HuH-7 (cell line): ENCODE data around the gene PPP2R5A.
"Not testable (repeated sequence)": the region's sequence is repeated elsewhere in the genome, so short reads cannot be mapped to it uniquely, and the experiment has no call there.

Experiments used
- DNase-seq: peaks from one replicate; pipeline ENCODE4 v3.0.0; 2011; ENCODE audit warnings: low spot score

Gene PPP2R5A

DNA sequence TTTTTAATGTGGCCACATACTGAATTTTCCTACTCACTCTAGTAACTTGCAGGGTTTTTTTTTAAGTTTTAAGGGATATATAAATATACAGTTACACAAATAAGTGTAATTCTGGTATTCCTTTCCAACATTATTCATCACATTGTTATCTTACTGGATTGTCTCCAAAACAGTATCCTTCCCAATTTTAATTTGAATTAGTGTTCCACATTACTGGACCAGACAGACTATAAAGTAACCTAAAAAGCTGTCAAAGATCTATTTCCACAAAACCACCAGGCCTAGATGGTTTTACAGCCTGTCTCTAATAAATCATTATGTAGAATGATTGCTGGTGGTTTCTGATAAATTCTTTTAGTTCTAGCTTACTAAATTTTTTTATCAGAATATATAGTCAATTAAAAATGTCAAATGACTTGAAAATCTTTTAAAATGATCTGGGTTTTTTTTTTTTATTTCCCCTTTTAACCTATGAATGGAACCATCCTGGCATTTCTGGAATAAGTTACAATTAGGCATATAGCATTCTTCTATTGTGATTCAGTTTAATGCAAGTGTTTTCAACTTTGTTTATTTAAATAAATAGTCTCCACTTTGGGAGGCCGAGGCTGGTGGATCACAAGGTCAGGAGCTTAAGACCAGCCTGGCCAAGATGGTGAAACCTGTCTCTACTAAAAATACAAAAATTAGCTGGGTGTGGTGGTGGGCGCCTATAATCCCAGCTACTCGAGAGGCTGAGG, 70.2 kb downstream of the PPP2R5A start:
- no peak for DNase-seq

- no peak for DNase-seq
Observed at GRCh38 chr1:212359794-212360479, 74.7 kb downstream of the PPP2R5A start.

- no peak for DNase-seq
Observed at GRCh38 chr1:212364985-212365384, 79.8 kb downstream of the PPP2R5A start.

DNA sequence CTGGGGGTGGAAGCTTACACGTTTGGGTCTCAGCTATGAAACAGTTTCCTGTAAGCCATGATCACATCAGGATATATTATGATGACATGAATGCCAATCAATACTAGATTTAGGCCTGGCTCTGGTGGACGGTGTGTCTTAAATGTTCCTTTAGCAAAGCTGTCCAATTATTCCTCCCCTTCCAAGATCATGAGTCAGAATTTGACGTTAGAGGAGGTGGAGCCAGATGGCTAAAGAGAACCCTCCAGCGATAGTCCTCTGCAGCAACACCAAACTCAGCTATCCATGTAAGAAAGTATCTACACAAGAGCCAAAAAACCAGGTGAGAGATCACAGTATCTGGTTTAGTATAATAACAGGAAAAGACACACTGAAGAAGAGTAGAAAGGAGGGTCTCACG, 81.7 kb downstream of the PPP2R5A start:
- no peak for DNase-seq

- no peak for DNase-seq
Observed at GRCh38 chr1:212367474-212368072, 82.4 kb downstream of the PPP2R5A start.

DNA sequence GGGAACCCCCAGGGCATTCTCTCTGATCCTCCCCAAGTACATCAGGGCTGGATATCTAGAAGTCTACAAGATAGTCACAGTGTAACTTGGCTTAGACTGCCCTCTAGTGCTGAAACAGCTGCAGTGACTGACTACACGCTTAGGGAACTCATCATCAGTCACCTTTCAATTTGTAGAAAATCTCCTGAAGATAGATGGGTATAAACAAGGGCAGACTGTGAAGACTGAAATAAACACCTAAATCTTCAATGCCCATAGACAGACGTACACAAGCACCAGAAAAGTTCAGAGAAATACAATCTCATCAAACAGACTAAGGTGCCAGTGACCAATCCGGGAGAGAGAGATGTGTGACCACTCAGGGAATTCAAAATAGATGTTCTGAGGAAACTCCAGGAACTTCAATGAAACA, 82.9 kb downstream of the PPP2R5A start:
- peak; percentile 64 for DNase-seq

DNA sequence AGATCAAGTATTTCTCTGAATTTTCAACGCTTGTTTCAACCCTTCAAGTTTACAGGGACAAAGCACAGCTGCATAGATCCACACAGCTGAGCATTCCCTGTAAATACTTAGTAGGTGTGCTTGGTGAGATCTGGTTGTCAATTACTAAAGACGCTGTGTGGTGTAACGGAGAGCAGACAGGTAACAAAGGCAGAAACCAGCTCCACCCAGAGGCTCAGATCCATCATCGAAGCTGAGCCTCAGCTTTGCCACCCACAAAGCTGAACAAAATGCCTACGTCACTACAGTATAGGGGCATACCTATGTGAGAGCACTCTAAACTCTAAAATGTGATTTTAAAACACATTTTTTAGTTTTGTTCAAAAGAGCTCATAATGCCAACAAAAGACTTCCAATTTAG, 90.8 kb downstream of the PPP2R5A start:
- no peak for DNase-seq

DNA sequence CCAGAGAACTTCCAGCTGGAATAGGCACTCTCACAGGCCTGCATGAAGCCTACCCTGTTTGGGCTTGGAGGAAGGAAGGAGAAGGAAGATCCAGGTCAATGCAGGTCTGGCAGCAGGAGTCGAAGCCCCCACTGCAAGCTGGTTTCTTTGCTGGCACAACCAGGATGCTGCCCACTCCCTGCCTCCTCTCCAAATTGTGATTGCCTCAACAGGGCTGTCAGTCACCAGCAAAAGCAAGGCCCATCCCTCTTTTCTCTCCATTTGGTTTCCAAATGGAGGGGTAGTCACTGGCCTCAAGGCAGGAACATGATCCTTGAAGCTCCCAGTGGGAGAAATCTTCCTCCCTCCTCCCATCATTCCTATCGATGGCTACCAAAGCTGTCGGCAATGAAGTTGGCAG, 92.4 kb downstream of the PPP2R5A start:
- no peak for DNase-seq

- no peak for DNase-seq
Observed at GRCh38 chr1:212379366-212379765, 94.2 kb downstream of the PPP2R5A start.

GRCh38 chr1:212381397-212382035, 96.3 kb downstream of the PPP2R5A start:
- no peak for DNase-seq

- DNase-seq = no peak
Observed at GRCh38 chr1:212386029-212386428, 100.8 kb downstream of the PPP2R5A start.

DNA sequence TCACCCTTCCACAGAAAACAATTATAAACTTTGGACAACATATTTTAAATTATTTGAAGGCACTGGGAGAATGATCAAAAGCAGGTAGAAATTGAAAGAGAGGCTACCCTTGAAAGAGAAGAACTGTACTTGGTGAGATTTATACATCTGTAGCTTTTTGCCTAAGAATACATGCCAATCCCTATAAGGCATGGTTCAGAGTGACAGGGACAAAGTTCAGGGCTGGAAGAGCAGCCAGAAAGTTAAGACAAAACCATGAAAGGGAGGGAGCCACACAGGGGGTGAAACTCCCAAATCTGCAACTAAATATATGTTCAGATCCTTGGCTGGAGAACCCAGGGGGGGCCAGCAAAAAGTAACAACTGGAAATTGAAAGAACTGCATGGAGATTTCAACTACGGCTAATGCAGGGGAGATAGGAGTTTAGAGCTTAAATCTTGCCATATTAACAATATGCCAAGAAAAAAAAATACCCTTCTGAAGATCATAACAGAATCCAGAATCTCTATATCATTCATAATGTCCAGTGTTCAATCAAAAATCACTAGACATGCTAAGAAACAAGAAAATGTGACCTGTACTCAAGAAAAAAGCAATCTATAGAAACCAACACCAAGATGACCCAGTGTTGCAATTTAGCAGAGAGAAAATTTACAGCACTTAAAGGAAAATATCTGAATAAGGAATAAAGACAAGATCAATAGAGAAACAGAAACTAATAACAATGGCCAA, 103.9 kb downstream of the PPP2R5A start:
- DNase-seq = no peak

GRCh38 chr1:212395678-212396437, 110.6 kb downstream of the PPP2R5A start:
- DNase-seq = not testable (repeated sequence)

GRCh38 chr1:212396638-212397037, 111.4 kb downstream of the PPP2R5A start:
- no peak for DNase-seq

- no peak for DNase-seq
Observed at GRCh38 chr1:212397171-212397570, 112.0 kb downstream of the PPP2R5A start.

- no peak for DNase-seq
Observed at GRCh38 chr1:212401042-212401441, 115.8 kb downstream of the PPP2R5A start.

DNA sequence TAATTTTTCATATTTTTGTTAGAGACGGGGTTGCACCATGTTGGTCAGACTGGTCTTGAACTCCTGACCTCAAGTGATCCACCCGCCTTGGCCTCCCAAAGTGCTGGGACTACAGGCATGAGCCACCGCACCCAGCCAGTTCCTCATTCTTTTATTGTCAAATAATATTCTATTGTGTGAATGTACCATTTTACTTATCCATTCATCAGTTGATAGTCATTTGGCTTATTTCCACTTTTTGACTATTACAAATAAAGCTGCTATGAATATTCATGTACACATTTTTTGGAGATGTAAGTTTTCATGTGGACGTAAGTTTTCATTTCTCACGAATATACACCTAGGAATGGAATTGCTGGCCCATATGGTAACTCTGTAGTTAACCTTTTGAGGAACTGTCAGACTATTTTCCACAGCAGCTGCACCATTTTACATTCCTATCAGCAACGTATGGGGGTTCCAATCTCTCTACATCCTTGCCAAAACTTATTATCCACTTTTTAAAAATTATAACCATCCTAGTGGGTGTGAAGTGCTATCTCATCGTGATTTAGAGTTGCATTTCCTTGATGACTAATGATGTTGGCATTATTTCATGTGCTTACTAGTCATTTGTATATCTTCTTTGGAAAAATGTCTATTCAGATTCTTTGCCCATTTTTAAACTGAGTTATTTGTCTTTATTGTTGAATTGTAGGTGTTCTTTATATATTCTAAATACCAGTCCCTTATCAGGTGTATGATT, 116.8 kb downstream of the PPP2R5A start:
- DNase-seq = no peak

DNA sequence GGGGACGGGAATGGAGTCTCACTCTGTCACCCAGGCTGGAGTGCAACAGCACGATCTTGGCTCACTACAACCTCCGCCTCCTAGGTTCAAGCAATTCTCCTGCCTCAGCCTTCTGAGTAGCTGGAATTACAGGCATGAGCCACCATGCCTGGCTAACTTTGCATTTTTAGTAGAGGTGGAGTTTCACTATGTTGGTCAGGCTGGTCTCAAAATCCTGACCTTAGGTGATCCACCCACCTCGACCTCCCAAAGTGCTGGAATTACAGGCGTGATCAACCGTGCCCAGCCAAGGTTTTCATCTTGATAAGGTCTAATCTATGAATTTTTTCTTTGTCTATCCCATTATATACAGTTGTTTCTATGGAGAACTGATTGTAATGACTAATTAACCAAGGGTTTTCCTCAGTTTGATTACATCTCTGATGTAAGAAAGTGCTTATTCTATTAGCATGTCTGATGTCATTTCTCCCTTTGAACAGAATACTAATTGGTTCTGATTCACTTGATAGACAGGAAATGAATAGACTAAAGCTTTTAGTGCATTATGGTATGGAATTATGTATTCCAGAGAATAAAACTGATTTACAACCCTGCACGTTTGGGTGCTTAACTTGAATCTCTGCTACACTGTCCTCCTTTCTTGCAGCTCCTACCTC, 117.6 kb downstream of the PPP2R5A start:
- DNase-seq = no peak

- DNase-seq = no peak
Observed at GRCh38 chr1:212410231-212410820, 125.1 kb downstream of the PPP2R5A start.
